ENCODE measurements around the gene HELZ.
"Not testable (repeated sequence)": the region's sequence is repeated elsewhere in the genome, so short reads cannot be mapped to it uniquely, and the experiment has no call there.

Gene HELZ

GRCh38 chr17:67265436-67266019 lies 20.5 kb upstream of the HELZ start:
- no peak for DNase-seq (ENCODE audit: low read depth)

GRCh38 chr17:67262435-67263117 lies 17.6 kb upstream of the HELZ start:
- DNase-seq (ENCODE audit: low read depth), result no peak

GRCh38 chr17:67260170-67260987 lies 15.4 kb upstream of the HELZ start:
- DNase-seq (ENCODE audit: low read depth), result peak; percentile 58

- DNase-seq (ENCODE audit: low read depth), result no peak
These were observed 13.9 kb upstream of the HELZ start for GRCh38 chr17:67258821-67259468.

GRCh38 chr17:67256075-67256732 lies 11.2 kb upstream of the HELZ start:
- DNase-seq (ENCODE audit: low read depth), result no peak

- DNase-seq (ENCODE audit: low read depth), result no peak
These were observed 8.4 kb upstream of the HELZ start for GRCh38 chr17:67253384-67253783.

- not testable (repeated sequence) for DNase-seq (ENCODE audit: low read depth)
These were observed 6.6 kb upstream of the HELZ start for GRCh38 chr17:67251586-67251985.

GRCh38 chr17:67248291-67248690 lies 3.3 kb upstream of the HELZ start:
- DNase-seq (ENCODE audit: low read depth), result no peak

GRCh38 chr17:67247416-67247900 lies 2.5 kb upstream of the HELZ start:
- no peak for DNase-seq (ENCODE audit: low read depth)

- no peak for DNase-seq (ENCODE audit: low read depth)
These were observed 1.8 kb upstream of the HELZ start for GRCh38 chr17:67246653-67247415.

GRCh38 chr17:67246403-67246652 lies 1.3 kb upstream of the HELZ start:
- no peak for DNase-seq (ENCODE audit: low read depth)

- DNase-seq (ENCODE audit: low read depth), result no peak
These were observed 852 bp upstream of the HELZ start for GRCh38 chr17:67245694-67246402.

- DNase-seq (ENCODE audit: low read depth), result no peak
These were observed 444 bp downstream of the HELZ start for GRCh38 chr17:67244431-67245072.

GRCh38 chr17:67243284-67243683 lies 1.7 kb downstream of the HELZ start:
- DNase-seq (ENCODE audit: low read depth), result no peak

- no peak for DNase-seq (ENCODE audit: low read depth)
These were observed 3.2 kb downstream of the HELZ start for GRCh38 chr17:67241719-67242341.

- no peak for DNase-seq (ENCODE audit: low read depth)
These were observed 5.4 kb downstream of the HELZ start for GRCh38 chr17:67239597-67239996.

- DNase-seq (ENCODE audit: low read depth), result no peak
These were observed 6.0 kb downstream of the HELZ start for GRCh38 chr17:67238991-67239390.

- no peak for DNase-seq (ENCODE audit: low read depth)
These were observed 12.6 kb downstream of the HELZ start for GRCh38 chr17:67232441-67232840.

- DNase-seq (ENCODE audit: low read depth), result no peak
These were observed 15.7 kb downstream of the HELZ start for GRCh38 chr17:67229109-67229955.

Data from stromal cell of bone marrow (primary cell).